Putamen (tissue), 1 donor: ENCODE data around the gene GNGT2.
A peak's percentile ranks its signal among the peaks of the same experiment; 100 is the strongest.
"Not testable (repeated sequence)": the region's sequence is repeated elsewhere in the genome, so short reads cannot be mapped to it uniquely, and the experiment has no call there.

ENCODE experiments used
- DNase-seq: peaks from one replicate; pipeline ENCODE4 v3.0.0-alpha.2; 2016; ENCODE audit warnings: low spot score

GNGT2 gene

DNA sequence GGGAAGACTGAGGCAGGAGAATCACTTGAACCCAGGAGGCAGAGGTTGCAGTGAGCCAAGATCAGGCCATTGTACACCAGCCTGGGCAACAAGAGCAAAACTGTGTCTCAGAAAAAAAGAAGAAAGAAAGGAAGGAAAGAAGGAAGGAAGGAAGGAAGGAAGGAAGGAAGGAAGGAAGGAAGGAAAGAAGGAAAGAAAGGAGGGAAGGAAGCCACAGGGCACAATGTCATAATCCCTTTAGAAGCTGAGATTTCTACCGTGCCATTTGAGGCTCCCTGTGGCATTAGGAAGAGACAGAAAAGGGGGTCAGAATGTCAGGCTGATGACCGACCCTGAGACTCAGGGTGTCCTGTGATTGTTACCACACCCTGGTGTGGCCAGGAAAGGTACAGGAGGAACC lies 6.6 kb downstream of the GNGT2 start:
- DNase-seq = no peak

DNA sequence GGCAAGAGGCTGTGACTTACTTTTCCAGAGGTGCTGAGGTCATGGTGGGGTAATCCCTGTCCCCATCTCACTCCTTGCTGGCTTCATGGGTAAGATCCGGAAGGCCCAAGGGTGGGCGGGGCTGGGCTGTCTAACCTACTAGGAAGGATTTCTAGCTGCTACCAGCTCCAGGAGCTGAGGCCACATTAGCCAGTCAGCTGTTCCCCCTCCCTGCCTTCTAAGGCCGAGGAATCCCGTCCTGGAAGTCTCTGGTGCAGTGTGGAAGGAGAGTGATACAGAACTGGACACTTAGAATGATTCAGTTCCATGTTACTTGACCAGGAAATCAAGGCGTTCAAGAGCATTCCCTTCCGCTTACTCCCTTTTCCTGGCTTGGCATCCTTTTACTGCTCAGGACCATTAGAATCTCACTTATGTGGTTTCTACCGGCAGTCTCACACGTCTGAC lies 8.9 kb downstream of the GNGT2 start:
- no peak for DNase-seq

DNA sequence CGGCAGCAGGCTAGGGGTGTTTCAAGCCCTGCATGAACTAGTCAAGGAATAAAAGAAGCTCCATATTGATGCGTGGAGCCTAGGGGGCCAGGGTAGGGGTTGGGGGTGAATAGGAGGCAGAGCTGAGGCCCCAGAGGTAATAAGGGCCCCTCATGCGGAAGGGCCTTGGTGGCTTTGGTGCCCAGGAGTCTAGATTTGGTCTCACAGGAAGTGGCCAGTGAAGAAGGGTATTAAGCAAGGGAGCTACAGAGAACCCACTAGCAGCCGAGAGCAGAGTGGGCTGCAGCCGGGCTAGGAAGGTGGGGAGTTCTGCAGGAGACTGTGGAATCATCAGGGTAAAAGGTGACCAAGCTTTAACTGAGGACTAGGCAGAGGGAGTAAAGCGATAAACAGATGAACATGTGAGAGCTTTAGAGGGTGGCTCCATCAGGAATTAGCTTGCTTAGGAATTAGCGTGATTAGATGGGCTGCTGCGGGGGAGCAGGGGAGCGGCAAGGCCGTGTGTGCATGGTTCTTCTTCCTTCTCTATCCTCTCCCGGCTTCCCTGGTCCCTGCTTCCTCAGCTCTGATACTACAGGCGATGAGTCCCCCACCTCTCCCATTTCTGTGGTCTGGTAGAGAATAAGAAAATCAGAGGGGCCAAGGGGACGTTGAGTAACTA lies 9.8 kb downstream of the GNGT2 start:
- DNase-seq = no peak

DNA sequence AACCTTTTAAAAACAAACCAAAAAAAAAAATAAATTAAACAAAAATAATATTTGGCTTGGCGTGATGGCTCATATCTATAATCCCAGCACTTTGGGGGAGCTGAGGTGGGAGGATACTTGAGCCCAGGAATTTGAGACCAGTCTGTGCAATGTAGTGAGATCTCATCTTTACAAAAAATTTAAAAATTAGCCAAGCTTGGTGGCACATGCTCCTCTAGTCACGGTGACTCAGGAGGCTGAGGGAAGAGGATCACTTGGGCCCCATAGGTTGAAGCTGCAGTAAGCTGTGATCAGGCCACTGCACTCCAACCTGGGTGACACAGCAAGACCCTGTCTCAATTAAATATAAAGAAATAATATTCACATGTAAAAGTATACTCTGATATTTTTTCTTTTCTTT lies 12.2 kb downstream of the GNGT2 start:
- DNase-seq = no peak

DNA sequence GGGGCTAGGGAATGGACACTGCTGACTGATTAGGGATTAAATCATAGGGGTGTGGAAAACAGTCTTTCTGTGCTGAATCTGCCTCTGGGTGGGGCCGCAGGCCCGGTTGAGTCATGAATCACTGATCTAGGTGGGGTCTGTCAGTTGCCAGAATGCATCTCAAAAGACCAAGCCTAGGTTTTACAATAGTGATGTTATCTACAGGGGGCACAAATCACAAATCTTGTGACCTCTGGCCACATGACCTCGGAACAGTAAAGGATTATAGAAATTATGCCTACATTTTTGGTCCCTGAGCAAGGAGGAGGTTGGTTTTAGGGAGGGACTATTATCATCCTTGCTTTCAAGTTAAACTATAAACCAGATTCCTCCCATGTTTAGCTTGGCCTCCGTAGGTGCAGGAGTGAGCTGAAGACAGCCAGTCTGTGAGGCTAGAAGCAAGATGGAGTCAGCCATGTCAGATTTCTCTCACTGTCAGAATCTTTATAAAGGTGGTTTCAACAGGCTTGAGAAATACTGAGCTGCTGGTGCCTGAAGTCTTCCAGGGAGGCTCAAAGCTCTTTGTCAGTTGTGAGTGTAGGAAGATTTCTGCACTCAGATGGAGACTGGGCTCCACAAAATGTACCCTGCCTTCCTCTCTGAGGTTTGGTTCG lies 12.9 kb downstream of the GNGT2 start:
- DNase-seq = no peak

DNA sequence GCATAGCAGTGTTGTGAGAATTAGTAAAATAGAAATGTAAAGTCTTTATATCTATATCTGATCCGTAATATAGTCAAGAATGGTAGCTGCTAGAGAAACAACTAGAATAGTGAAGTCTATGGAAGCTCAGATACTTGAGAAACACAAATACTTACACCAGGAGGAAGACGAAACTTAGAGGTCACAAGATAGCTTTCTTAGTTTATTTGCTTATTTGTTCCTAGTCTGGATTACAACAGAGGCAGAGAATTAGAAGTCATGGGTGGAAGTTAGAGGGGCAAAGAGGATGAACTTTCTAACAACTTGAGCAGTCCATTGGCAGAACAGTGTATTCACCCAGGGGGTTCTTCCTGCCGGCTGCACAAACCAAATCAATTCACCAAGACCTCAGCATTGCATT lies 13.9 kb downstream of the GNGT2 start:
- no peak for DNase-seq

DNA sequence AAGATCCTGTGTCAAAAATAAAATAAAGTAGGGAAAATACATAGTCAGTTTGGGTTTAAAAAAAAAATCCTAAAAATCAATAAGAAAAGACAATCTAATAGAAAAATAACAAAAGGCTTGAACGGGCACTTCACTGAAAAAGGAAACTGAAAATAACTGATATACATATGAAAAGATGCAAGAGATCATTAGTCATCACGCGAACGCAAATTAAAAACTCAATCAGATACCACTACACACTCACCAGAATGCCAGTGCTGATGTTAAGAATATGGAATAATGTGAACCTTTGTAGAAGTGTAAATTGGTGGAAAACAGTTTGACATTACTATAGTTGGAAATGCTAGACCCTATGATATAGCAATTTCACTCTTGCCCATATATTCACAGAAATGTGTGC lies 14.6 kb downstream of the GNGT2 start:
- DNase-seq = no peak

DNA sequence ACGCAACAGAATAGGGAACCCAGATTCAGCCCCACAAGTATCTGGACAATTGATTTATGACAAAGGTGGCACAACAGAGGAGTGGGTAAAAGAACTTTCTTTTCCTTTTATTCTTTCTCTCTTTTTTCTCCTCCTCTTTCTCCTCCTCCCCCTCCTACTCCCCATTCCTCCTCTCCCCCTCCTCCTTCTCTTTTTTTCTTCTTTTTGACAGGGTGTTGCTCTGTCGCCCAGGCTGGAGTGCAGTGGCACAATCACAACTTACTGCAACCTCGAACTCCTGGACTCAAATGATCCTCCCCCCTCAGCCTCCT lies 16.1 kb downstream of the GNGT2 start:
- DNase-seq = no peak

DNA sequence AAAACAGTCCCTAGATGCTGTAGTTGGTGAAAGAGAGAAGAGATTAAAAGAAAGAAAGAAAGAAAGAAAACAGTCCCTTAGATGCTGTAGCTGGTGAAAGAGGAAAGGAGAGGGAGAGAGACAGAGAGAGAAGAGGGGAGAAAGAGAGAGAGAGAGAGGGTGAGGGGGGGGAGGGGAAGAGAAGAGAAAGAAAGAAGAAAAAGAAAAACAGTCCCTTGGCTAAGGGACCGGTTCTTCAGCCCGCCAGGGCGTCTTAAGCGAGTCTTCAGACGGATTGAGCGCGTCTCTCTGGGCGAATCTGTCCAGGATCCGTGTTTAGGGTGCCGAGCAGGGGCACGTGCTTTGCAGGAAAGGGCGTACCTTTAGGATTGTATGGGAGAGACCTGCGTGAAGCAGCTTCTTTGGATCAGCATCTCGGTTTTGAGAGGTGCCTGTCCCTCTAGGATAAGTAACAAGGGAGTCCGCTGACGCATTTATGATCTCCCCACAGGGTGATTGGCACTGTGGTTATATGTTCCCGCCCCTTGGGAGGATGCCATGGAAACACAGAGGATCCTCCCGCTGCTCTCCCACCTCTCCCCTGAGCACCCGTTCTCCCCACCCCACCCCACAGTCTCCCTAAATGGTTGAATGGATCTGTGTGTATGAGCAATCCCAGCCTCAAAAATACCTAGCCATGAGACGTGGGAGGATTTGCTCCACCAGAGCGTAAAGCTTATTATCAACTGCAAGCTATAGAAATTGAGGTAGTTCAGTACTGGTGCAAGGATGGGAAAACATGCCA lies 16.7 kb downstream of the GNGT2 start:
- DNase-seq = peak; percentile 88

DNA sequence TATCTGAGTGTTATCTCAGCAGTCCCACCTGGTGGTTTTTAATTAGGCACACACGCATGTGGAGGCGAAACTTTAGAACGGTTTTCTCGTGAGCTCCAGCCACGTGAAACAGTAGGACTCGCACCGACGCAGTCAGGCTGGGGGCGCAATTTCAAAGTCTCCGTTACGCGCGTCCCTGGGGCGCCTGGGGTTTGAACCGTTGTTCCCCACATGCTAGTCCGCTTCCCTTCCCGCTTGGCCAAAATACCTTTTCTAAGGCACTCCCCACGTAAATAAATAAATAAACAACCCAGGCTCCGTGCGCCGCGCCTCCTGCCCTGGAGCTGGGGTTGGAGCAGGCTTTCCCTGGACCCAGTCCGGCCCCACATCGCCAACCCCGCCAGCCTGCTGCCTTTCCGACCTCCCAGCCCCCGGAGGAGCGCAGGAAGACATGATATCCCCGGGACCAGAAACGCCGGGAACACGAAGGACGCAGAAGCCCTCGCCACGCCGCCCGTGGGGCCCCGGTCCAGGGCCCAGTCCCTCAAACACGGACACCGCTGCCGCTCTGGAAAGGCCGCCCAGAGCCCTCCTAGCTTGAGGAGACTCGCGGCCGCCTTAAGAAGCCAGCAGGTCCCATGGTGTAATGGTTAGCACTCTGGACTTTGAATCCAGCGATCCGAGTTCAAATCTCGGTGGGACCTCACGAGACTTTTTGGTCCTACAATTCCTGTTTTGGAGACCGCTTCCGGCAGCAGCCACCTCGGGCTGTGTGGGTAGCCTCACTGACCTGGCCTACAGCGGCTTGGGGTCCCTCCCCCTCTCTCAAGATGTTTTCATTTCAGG lies 18.2 kb downstream of the GNGT2 start:
- peak; percentile 92 for DNase-seq

DNA sequence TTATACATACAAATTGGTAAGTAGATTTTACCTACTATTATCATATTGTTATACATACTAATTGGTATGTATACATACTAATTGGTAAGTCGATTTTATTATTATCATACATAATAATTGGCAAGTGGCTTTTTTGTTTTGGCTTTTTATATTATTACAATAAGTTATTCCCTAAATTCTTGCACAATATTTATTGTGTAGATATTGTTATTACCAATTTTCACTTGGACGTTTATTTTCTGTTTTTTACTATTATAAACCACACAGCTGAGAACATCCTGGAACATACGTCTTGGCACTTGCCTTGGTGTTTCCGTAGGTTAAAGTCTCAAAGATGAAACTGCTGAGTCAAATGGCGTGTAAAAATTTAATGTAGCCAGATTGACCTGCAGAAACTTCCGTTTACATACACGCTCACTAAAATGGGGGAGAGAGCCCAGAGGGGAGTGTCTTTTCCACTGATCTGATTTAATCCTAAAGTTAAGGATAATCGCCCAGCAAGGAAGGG lies 18.9 kb downstream of the GNGT2 start:
- DNase-seq = no peak

DNA sequence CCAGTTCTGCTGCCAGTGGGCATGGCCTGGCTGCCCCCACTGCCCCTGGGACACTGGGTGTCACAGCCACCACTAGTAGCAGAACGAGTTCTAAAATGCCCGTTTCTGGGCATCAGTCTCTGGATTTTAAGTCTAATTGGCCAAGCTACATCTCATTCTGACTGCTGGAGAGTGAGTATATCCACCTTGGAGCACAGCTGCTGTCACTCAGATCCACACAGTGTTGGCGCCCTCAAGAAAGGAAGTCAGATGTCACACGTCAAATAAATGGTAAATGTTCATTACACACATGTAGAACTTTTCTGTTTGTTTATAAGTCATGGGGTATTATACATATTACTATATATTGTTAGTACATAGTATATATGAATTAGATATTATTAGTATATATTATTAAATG lies 19.4 kb downstream of the GNGT2 start:
- no peak for DNase-seq

DNA sequence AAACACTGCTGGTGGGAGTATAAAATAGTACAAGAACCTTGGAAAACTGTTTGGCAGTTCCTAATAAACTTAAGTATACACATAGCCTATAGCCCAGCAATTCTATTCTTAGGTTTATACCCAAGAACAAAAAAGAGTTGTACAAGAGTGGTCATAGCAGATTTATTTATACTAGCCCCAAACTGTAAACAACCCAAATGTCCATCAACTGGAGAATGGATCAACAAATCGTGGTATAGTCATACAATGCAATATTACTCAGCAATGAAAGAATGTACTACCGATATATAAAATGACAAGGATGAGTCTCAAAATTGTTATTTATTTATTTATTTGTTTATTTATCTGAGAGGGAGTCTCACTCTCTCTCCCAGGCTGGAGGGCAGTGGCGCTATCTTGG lies 23.1 kb downstream of the GNGT2 start:
- no peak for DNase-seq

DNA sequence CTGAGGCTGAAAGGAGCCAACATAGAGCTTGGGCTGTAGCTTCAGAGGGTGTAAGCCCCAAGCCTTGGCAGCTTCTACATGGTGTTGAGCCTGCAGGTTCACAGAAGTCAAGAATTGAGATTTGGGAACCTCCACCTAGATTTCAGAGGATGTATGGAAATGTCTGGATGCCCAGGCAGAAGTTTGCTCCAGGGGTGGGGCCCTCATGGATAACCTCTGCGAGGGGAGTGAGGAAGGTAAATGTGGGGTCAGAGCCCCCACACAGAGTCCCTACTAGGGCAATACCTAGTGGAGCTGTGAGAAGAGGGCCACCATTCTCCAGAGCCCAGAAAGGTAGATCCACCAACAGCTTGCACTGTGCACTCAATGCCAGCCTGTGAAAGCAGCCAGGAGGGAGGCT lies 25.0 kb downstream of the GNGT2 start:
- not testable (repeated sequence) for DNase-seq

DNA sequence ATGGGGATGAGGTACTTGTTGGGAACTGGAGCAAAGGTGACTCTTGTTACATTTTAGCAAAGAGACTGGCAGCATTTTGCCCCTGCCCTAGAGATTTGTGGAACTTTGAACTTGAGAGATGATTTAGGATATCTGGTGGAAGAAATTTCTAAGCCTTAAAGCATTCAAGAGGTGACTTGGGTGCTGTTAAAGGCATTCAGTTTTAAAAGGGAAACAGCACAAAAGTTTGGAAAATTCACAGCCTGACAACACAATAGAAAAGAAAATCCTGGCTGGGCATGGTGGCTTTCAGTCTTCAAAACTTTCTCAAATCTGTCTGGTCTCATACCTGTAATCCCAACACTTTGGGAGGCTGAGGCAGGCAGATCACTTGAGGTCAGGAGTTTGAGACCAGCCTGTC lies 25.9 kb downstream of the GNGT2 start:
- DNase-seq = not testable (repeated sequence)

DNA sequence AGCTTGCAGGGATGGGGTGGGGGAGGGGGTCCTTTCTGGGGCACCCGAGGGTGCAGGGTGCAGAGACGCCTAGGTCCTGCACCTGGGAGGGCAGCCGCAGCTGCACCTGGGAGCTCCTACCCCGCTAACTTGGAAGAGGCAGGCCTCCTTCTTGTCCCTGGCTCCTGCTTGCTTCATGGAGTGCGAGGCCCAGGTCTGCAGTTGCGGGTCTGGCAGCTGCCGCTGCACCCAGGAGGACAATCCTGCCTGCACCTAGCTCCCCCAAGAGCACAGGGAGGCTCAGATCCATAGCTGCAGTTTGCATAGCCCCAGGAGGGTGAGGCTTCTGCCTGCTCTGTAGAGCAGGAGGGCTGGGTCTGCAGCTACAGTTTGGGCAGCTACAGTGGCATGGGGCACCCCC lies 26.6 kb downstream of the GNGT2 start:
- no peak for DNase-seq

DNA sequence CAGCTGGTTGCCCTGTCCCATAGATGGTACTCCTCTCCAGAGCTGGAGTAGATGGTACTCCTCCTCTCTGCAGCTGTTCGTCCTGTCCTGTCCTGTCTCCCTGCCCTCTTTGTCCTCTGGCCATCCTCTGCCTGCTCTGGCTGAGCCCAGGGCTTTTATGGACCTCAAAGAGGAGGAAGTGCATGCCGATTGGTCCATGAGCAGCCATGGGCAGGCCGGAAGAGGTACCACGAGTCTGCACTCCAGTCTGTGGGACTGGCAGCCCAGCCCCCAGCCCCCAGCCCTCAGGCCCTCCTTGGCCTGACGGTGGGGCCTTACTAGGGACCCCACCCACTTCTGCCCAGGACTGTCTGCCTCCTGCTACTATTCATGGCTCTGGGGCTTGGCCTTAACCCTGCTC lies 27.0 kb downstream of the GNGT2 start:
- DNase-seq = no peak

DNA sequence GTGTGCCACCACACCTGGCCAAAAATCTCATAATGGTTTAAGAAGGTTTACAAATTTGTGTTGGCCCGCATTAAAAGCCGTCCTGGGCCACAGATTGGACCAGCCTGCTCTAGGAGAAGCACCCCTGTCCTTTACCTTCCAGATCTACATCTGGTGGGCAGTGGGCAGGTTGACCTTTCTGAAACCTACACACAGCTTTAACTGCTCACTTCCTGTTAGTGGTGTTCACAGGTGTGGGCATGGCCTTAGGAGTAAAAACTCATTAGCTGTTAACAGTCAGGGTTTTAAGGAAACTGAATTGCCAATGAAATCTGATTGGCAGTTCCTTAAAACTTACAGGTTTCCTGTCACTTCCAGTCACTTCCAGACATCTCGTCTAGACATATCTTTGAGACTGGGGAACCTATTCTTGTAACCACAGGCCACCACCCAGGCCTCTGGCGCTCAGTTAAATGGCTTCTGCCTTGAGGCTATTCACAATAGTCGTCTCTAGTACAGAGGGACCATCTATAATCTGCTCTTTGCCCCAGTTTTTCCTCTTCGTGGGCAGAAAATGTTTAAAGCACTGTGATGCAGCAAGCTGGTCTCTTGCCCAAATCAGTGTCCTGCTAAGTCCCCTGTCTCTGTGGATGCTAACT lies 29.3 kb downstream of the GNGT2 start:
- no peak for DNase-seq

DNA sequence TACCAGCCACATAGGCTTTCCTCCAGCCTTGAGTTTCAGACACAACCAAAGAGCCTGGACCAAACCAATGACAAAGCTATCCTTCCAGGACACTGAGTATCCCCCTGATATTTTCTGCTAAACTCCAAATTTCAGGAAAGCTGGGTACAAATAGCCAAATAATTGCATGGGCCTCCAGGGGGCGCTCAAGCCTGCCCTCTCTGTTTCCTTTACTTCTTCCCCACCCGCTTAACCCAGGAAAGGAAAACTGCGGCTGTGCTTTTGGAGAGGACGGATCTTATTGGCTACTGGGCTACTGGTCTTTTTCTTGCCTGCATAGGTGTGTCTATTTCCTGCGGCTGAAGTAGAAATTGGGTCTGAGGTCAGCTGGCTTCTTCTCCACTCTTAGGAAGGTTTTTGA lies 30.1 kb downstream of the GNGT2 start:
- DNase-seq = peak; percentile 25

DNA sequence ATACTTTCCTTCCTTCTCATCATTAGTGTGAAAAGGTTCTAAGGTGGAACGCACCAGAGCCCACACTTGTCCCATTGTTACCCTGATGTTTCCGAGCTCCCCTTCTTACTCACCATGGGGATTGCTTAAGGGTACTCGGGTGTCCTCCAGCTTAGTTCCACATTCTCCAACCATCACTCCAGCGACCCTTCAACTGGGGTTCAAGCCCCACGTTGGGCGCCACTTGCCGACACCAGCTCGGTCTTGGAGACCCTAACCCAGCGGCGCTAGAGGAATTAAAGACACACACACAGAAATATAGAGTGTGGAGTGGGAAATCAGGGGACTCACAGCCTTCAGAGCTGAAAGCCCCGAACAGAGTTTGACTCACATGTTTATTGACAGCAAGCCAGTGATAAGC lies 34.4 kb downstream of the GNGT2 start:
- DNase-seq = not testable (repeated sequence)

DNA sequence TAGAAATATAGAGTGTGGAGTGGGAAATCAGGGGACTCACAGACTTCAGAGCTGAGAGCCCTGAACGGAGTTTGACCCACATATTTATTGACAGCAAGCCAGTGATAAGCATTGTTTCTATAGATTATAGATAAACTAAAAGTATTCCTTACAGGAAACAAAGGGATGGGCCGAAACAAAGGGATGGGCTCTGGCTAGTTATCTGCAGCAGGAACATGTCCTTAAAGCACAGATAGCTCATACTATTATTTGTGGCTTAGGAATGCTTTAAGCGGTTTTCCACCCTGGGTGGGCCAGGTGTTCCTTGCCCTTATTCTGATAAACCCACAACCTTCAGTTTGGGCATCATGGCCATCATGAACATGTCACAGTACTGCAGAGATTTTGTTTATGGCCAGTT lies 39.7 kb downstream of the GNGT2 start:
- DNase-seq = not testable (repeated sequence)

DNA sequence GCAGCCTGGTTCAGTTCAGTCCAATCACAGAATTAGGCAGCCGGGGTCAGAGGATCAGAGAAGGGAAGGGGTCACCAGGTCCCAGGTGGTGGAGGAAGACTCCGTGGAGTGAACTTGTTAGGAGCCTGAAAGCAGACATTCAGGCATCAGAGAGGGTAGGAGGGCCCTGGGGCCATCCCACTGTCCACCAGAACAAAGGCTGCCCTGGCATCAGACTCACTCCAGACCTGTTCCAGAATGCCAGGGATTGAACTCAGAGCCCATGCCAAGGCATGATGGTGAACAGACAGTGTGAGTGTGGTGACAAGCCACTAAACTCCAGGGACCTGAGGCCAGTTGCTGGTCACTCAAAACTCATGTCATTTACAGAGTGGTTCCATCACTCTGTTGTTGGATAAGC lies 40.2 kb downstream of the GNGT2 start:
- no peak for DNase-seq
